Bronchial epithelial cell (primary cell): ENCODE measurements around the gene HCRTR1. TPM values are rescaled to one million over a fixed set of nuclear protein-coding genes. Genes with fewer than 3 reads are reported as not detected.

Experiments
- DNase-seq: peaks from one replicate; pipeline ENCODE4 v3.0.0-alpha.2; 2010; ENCODE audit warnings: low read depth
- FAIRE-seq: peaks from 2 replicates; lab custom pipeline; 2011; peaks lifted over from hg19 to GRCh38; lab: Jason Lieb, UNC
- H3K27me3 ChIP-seq: 2 replicates; pipeline ENCODE4 v1.5.1; 2011; ENCODE audit warnings: low read length; ENCODE audit not compliant: control insufficient read depth, insufficient read depth
- H3K36me3 ChIP-seq: 2 replicates; pipeline ENCODE4 v1.5.1; 2011; ENCODE audit warnings: low read length; ENCODE audit not compliant: control insufficient read depth, insufficient read depth
- H3K4me3 ChIP-seq: 2 replicates; pipeline ENCODE4 v1.5.1; 2011; ENCODE audit warnings: mild to moderate bottlenecking, low read depth, low read length, control low read depth
- CTCF ChIP-seq: IDR thresholded peaks from 2 replicates; pipeline ENCODE4 v1.5.1; 2011; ENCODE audit warnings: mild to moderate bottlenecking, moderate library complexity, low read length, control low read depth, inconsistent platforms; ENCODE audit not compliant: insufficient read depth, severe bottlenecking
- total RNA-seq: library from RNA; depleted of rRNA; stranded (reverse); fragments of >200 nt; gene quantifications from 2 replicates; pipeline ENCODE4 v1.2.1, GENCODE V29; 2014

HCRTR1 gene
- total RNA-seq, 1 donor from 2014 or later: not detected

GRCh38 chr1:31659889-31660288 lies 42.4 kb downstream of the HCRTR1 start:
- H3K36me3 ChIP-seq: peaks cover 38% of the 10 kb centered on the region
- H3K27me3 ChIP-seq: no peaks in the 10 kb centered on the region
- FAIRE-seq (no peak), DNase-seq (no peak)
- H3K4me3 ChIP-seq: no peak overlapping the region
- no peak for TF ChIP-seq CTCF

DNA sequence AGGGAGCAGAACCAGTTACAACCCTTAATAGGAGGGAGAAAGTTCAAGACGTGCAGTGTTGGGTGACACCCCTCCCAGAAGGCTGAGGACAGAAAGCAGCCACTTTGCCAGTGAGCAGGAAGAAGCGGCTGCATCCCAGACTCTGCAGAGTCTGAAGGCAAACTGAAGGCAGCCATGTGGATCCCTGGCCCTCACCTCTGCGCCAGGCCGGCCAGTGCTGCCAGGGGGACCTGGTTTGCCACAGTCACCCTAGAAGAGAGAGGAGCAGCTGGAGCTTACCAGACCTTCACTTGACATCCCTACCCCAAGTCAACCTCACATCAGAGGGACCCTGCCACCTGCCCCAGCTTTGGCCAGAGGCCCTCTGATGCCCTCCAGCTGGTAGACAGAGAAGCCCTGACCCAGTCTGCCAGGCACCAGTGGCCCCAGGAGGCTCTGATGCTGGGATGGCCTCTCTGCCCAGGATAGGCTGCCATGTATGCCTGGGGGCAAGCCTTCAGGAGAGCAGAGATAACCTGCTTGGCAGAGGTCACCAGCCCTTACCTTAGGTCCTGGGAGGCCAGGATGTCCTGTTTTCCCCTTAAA lies 43.5 kb downstream of the HCRTR1 start:
- no peak for FAIRE-seq
- peaks cover 38% of the 10 kb centered on the region for H3K36me3 ChIP-seq
- H3K27me3 ChIP-seq: no peaks in the 10 kb centered on the region

GRCh38 chr1:31661856-31662255 lies 44.4 kb downstream of the HCRTR1 start:
- Histone ChIP-seq H3K36me3 (peaks cover 37% of the 10 kb centered on the region), H3K4me3 (no peak overlapping the region), H3K27me3 (no peaks in the 10 kb centered on the region)
- no peak for TF ChIP-seq CTCF
- DNase-seq (no peak), FAIRE-seq (no peak)

More for the DNA sequence above, 43.5 kb downstream of the HCRTR1 start:
- DNase-seq: no peak
- H3K4me3 ChIP-seq: no peak overlapping the region
- no peak for TF ChIP-seq CTCF

GRCh38 chr1:31662463-31662862 lies 45.0 kb downstream of the HCRTR1 start:
- Histone ChIP-seq H3K27me3 (no peaks in the 10 kb centered on the region), H3K36me3 (peaks cover 33% of the 10 kb centered on the region)

DNA sequence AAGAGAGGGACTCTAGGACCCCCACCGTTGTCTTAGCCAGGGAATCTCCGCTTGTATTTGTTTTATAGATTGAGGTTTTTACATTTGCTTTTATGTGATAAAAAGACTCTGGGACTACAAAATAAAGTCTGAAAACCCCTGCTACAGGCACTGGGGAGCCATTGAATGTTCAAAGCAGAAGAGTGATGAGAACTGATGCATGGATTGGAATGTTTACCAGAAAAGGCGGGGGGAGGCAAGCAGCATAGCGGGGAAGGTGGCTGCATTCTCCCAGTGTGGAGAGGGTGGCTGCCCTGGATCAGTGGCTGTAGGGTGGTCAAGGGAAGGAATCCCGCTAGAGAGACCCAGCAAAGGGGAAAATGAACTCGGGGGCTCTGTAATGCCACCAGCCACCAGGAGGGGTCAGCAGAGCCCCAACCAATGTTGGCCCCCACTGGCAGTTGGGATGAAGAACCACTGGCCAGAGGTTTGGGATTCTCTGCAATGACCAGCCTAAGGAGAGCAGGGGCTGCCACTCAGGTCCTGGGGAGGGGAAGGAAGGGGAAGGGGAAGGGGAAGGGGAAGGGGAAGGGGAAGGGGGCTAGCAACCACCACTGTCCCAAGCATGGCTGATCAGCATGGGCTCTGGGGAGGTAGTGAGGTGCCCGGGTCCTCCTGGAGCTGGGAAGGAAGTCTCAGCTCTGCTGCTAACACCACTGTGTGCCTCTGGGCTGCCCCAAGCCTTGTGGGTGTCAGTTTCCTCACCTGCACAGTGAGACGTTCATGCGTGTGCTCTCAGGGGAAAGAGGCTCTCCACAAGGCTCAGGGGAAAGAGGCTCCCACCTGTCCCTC lies 46.3 kb downstream of the HCRTR1 start:
- Histone ChIP-seq H3K36me3 (peaks cover 27% of the 10 kb centered on the region), H3K27me3 (no peaks in the 10 kb centered on the region), H3K4me3 (no peak overlapping the region)
- peak; percentile 88 for TF ChIP-seq CTCF
- DNase-seq (no peak), FAIRE-seq (no peak)

More at GRCh38 chr1:31662463-31662862, 45.0 kb downstream of the HCRTR1 start:
- no peak for TF ChIP-seq CTCF
- H3K4me3 ChIP-seq: no peak overlapping the region
- FAIRE-seq (no peak), DNase-seq (no peak)
